ENCODE data around the gene PHLDB1. TPM values are rescaled to one million over a fixed set of nuclear protein-coding genes. Genes with fewer than 3 reads are reported as not detected.
A peak's percentile ranks its signal among the peaks of the same experiment; 100 is the strongest.

The PHLDB1 gene
- total RNA-seq, 1 donor from 2014 or later: 97.7 TPM

DNA sequence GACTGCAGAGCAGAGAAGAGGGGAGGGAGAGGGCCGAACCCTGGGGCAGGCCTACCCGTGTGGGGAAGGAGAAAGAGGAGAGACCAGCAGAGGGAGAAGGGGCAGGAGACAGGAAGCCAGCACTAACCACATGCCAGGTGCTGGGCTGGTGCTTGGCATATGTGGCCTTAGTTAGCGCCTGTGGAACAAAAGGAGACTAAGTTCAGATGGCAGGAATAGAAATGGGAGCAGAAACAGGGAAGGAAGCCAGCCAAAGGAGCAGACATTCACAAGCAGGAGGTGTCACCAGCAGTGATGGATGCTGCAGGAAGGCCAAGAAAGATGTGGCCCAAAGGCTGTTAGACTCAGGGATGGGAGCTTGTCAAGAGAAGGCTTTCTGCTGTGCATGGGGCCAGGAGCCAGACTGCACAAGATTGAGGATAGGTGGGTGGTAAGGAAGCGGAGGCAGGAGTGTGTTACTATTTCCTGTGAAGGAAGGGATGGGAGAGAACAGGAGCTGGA is 45.3 kb downstream of the PHLDB1 start:
- ATAC-seq (no peak), DNase-seq (no peak)
- intact Hi-C loops (cut with micrococcal nuclease): loop anchor here (10.0 kb wide), 1 partner anchor 58 kb away; no protein-coding TSS in a partner anchor

DNA sequence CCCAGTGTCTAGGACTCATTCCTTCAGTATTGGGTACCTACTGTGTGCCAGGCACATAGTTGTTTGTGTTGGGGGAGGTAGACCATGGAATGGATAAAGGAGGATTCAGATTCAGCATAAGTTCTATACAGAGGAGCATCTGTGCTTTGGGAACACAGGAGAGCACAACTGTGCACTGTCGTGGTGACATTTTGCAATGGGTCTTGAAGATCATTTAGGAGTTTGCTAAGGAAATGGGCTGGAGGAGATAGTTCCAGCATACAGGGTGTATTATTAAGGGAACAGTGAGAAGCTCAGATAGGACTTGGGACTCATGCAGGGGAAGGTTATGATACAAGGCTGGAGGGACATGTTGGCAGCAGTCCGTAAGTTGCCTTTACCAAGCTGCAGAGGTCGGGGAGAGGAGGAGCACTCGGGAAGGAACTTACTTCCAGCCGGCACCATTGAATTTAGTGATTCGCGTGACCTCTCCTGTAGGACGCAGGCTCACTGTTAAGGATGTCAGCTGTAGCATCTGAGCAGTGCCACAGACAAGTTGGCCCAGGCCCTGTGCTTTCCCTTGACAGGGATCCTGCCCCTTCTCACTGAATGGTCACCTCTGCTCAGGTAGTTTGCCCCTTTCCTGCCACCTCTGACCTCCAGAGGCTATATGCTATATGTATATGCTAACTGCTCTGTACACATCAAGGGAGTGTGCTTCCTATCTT is 46.4 kb downstream of the PHLDB1 start:
- no peak for ATAC-seq
- DNase-seq: no peak
- intact Hi-C loops (cut with micrococcal nuclease): loop anchor here (10.0 kb wide), 1 partner anchor 59 kb away; no protein-coding TSS in a partner anchor

DNA sequence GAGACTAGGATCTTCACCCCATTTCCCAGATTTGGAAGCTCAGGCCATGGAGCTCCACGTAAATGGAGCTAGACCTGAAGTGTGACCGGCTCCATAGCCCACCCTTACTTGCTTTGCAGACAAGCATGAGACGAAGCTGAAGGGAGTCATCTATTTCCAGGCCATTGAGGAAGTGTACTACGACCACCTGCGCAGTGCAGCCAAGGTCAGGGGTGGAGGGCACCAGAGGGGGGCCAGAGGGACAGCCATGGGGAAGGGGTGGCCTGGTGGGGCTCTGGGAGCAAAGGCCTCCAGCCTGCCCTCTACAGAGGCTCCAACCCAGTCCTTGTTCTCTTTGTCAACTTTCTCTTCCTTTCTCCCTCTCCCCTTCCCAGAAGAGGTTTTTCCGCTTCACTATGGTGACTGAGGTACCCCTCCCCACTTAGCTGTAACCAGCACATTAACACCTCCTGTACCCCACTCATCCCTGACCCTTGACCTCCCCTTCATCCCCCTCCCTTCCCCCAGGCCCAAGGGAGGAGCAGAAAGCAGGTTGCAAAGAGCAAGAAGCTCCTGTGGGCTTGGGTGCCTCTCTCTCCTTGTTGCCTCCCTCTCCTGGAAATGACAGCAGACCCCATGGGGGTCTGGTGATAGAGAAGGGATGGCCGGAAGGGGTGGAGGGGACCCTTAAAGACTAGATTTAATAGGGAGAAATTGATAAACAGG is 48.2 kb downstream of the PHLDB1 start:
- no peak for ATAC-seq
- intact Hi-C loops (cut with micrococcal nuclease): loop anchor here (10.0 kb wide), 1 partner anchor 61 kb away; no protein-coding TSS in a partner anchor
- no peak for DNase-seq

DNA sequence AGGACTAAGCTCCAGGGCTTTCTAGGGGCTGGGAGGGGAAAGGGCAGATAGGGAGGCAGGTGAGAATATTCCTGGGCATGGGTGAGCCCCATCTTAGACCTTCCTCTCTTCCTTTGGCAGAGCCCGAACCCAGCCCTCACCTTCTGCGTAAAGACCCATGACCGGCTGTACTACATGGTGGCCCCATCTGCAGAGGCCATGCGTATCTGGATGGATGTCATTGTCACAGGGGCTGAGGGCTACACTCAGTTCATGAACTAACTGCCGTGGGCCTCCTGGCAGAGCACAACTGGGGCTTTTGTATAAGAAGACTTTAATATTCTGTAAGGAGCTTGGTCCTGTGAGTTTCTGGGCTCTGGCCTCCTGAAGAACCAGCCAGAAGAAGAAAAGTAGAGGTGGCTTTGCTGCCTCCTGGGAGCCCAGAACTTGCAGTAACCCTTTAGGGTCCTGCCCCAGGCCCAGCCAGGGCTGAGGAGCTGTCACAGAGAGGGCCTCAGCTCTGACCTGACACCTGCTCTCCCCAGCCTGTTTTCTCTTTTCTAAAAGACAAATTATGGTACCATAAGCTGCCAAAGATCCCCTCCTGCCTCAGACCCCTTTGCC is 49.2 kb downstream of the PHLDB1 start:
- ATAC-seq (no peak), DNase-seq (no peak)
- intact Hi-C loops (cut with micrococcal nuclease): loop anchor here (10.0 kb wide), 1 partner anchor 62 kb away; no protein-coding TSS in a partner anchor

DNA sequence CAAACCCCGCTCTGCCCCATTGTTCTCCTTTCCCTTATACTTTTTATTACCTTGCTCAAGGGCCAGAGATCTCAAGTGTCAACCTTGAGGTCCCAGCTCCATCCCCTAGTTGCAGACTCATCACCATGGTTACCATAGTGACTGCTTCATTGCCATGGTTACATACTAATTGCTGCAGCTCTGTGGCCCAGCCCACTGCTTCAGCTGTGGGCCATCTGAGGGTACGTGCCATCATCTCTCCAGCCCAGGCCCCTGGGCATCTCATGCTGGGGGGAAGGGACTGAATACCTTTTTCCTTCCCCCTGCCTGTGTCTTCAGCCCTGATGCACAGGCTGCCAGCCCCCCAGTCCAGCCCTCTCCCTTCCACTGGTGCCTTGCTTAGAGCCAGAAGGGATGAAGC is 49.8 kb downstream of the PHLDB1 start:
- intact Hi-C loops (cut with micrococcal nuclease): loop anchor here (10.0 kb wide), 1 partner anchor 62 kb away; no protein-coding TSS in a partner anchor
- DNase-seq (no peak), ATAC-seq (no peak)

DNA sequence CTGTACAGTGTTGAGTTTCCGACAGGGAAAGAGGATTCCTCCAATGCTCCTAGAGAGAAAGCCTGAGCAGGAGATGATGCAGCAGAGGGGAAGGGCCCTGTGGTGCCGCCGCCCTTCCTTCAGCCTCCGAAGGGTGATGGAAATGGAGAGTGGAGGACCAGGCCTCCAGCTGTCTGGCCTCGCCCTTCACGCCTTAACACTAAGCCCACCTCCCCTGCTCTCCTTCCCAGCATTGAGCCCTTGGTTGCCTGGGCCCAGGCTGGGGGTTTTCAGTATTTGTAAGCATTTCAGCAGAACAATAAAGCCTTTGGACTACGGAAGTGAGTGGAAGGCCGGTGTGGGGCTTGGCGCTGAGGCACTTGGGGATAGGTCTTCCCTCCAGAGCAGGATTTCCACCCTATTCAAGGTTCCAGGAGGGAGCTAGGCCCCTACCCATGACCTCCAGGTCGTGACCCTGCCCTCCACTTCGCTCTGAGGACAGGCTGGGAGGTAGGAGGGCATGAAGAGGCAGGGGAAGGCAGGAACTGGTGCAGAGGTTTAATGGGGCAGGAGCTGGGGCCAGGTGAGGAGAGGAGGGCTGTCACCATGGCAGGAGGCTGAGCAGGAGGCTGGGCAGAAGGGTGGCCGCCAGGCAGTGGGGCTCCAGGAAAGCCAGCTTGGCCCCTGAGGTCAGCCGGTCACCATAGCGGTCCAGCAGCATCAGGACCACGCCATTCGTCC is 50.5 kb downstream of the PHLDB1 start:
- intact Hi-C loops (cut with micrococcal nuclease): loop anchor here (10.0 kb wide), 1 partner anchor 63 kb away; no protein-coding TSS in a partner anchor
- ATAC-seq: peak; percentile 1
- no peak for DNase-seq

DNA sequence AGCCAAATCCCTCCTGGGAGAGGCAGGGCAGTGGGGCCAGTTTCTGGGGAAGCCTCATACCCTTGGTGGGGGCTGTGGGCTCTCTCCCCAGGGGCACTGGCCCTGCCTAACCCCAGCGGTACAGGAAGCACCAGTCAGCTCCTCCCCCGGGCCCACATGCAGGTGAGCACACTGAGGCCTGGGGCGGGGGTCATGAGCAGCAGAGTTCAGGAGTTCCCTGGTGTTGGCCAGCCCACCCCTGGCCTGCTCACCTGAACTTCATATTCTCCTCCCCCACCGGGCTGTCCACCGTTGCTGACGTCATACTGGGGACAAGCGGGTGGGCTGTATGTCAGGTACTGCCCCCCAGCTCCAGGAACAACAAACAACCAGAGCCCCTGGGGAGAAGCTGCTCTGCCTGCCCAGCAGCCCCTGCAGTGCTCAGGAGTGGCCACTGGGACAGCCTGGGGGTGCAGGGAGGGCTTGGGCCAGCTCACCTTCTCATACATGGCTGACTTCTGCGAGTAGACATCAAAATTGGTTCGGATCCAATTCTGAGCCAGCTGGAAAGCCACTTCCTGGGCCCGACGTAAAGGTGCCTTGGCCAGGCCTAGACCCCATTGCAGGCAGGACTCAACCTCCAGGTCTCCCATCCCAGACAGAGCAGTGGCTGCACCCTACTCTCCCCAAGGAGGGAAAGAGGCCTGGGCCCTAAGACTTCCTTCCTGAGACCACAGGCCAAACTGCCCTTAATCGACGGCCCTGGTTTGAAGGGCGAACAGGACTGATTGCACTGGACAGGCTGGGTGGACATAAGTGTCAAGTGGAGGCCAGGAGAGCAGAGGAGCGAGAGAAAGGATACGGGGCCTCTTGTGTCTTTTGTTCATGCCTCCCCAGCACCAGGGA is 51.3 kb downstream of the PHLDB1 start:
- ATAC-seq (peak; percentile 29), DNase-seq (no peak)
- intact Hi-C loops (cut with micrococcal nuclease): loop anchor here (10.0 kb wide), 1 partner anchor 64 kb away; no protein-coding TSS in a partner anchor

DNA sequence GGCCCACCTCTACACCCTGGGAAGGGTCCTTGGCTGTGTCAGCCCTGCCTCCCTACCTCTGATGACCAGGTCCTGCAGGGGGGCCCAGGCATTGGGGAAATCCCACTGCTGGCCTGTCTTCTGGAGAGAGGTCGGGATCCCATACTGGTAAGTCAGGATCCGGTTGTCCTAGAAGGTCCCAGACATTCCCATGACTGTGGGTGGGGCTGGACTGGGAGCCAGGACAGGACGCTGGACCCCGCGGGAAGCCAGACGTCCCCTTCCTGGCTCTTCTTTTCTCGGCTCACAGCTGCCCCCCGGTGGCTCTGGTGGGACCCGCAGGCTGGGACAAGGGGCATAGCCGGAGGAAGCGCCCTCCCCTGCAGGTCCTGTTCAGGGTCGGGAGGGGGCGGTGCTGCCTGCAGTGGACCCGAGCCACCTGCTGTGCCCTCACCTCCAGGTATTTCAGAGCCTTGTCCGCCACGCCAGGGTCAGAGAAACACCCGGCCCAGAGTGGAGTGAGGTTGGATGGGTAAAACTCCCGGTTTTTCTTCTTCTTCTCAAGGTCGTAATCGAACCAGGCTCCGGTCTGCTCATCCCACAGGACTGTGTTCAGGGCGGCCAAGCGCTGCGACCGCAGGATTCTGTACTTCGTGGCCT is 52.0 kb downstream of the PHLDB1 start:
- DNase-seq (peak; percentile 95), ATAC-seq (peak; percentile 80)
- intact Hi-C loops (cut with micrococcal nuclease): loop anchor here (10.0 kb wide), 1 partner anchor 65 kb away; no protein-coding TSS in a partner anchor

DNA sequence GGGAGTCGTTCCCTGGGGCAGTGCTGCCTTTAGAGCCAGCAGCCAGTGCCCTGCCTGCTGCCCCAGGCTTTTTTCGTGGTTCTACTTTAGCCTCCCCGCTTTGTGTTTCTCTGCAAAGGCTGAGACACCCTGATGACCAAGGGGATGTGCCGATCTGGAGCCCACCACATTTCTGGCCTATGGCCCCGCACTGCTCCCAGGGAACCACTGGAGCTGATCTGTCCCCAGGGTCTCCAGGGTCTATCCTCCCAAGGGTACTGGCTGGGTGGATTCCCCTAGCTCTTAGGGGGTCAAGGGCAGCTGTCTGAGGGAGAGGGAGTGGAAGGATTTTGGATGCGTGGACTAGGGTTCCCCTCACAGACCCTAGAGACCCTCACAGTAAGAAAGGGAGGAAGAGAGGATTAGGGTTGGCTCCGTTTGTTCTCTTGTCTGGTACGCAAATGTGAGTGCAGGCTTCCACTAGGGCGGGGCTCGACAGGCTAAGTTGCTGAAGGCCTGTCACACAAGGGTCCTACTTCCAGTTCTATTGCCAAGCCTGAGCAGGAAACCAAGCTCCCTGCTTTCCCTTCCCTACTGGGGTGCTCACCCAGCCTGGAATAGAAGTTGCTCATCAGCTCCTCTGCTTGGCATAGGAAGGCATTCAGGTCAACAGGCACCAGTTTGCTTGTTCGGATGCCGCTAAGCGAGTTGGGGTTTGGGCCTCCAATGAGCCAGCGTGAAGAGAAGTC is 52.7 kb downstream of the PHLDB1 start:
- ATAC-seq (peak; percentile 0), DNase-seq (no peak)
- intact Hi-C loops (cut with micrococcal nuclease): loop anchor here (10.0 kb wide), 1 partner anchor 65 kb away; no protein-coding TSS in a partner anchor

DNA sequence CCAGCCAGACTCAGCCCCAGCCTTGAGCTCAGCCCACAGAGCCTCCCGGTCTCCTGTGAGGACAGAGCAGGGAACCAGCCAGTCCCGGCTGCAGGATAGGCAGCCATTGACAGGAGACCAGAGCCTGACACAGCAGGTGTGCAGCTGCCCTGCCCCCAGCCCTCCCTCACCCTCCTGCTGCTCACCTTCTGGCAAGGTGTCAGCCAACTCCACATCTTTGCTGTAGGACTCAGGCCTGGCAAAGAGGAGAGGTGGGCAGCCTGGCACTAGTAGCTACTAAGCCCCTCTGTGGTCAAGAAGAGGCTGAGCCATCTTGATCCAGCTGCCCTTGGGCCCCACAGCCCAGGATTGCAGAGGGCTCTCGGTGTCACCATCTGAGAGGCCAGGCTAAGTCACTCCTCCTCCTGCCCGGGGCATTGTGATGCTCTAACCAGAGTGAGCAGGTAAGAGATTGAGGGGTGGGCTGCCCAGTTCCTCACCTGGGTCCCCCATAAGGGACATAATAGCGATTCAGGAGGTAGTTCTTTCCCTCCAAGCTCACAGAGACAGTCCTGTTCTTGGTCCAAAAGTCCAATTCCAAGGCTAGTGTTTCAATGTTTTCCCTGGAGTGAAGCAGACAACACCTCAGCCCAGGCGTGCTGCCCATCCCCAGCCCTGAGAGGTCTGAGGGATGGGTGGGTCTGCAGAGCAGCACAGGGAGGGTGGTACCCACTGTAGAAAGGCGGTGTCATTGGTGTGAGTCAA is 53.4 kb downstream of the PHLDB1 start:
- intact Hi-C loops (cut with micrococcal nuclease): no loop called here
- ATAC-seq: no peak
- DNase-seq: no peak

DNA sequence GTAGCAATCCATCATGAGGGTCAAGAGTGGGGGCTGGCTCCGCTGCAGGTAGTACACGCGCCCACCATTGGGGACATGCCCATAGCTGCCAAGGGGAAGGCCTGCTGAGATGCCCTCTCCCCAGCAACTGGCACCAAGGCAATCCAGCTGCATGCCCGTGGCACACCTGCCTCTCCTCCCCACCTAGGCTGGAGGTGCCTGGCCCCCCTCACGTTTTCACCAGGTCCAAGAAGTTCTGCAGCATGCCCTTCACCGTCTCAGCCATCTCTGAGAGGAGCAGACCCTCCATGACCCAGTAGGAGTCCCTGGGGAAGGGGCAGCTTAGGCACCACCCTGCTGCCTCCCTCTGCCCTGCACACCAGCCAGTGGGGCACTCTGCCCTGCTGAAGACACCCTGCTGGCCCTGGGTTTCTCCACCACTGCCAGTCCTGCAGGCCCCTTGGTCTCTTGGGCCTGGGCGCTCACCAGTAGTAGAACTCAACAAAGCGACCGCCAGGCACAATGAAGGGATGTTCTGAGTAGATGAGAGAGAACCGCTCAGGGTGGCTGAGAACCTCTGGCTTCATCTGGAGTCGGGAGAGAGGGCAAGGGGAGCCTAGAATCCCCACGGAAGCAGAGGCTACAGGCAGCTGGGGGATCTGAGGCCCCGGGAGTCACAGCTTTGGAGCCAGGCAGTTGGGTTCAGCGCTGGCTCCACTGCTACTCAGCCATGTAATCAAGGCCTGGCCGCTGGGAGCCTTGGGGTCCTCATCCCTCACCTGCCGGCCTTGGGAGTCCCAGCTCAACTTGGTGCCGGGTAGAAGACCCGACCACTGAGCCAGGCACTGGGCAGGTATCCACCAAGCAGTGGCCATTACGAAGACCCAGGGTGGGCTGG is 54.2 kb downstream of the PHLDB1 start:
- DNase-seq (peak; percentile 35), ATAC-seq (no peak)
- intact Hi-C loops (cut with micrococcal nuclease): no loop called here

DNA sequence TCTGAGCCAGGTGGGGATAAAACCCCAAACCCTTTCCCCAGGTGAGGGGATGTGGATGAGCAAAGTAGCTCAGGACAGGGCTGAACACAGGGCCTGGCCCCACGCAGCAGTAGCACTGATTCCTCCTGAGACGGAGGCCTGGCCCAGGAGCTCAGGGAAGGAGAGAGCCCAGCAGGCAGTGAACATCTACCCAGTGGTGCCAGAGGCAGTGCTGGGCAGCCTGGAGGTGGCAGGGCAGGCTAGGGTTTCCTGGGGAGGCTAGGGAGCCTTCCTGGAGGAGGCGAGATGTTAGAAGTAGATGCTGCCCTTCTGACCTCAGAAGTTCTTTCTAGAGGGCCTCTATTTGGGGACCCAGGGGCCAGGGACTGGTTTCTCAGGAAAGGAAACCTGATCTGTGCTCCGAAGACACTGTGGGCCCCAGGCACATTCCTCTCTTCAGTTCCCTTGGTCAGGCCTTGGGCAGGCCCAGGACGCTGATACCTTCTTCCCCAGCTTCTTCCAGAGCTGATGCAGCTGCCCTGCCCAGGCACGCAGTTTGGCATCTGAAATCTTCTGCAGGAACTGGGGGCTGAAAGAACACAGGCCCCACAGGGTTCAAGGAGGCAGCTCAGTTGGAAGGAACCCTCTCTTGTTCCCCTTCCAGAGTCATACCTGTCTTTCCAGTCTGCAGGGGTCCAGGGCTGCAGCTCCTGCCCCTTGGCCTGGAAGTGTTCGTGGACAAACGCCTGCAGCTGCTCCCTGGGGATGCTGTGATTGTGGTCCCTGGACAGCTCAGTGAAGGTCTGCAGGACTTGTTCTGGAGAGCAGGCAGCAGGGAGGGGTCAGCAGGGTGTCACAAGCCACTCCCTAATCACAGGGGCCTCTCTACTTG is 55.2 kb downstream of the PHLDB1 start:
- DNase-seq (no peak), ATAC-seq (no peak)
- intact Hi-C loops (cut with micrococcal nuclease): no loop called here

DNA sequence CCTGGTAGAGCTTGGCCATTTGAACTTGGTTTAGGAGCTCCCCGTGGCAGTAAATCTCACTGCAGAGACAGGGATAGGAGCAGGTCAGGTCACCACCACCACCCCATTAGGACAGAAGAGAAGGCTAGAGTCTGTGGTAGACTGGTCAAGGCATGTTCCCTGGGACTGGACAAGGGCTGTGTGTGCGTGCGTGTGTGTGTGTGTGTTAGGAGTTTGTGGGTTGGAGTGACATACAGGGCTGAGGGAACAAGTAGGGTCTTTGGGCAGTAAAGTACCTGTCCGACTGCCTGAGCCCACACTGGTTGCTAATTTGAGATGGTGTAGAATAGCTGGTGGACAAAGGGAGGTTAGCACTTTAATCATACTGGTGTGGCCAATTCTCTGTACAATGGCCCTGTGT is 56.0 kb downstream of the PHLDB1 start:
- ATAC-seq (no peak), DNase-seq (no peak)
- intact Hi-C loops (cut with micrococcal nuclease): no loop called here

DNA sequence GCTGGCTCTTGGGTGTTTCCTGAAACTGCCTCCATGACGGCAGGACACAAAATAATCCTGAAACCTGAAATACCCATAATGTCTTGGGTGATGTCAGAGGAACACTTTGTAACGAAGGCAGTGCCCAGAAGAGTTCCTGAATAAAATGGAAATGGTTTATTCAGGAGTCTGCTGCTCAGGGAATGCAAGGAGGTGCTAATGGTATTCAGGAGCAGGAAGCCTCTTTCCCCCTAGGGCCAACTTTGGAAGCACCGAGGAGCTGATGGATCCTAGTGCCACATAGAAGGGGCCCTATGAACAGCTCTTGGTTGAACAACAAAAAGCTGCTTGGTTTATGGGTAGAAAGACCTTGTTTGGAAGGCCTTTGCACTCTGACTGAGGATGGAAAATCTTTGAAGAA is 56.5 kb downstream of the PHLDB1 start:
- ATAC-seq: no peak
- DNase-seq: no peak
- intact Hi-C loops (cut with micrococcal nuclease): no loop called here

Measured in left ventricle myocardium superior (tissue), 1 donor.